Measurements from ENCODE around the gene ITPR1. TPM values are rescaled to one million over a fixed set of nuclear protein-coding genes. Genes with fewer than 3 reads are reported as not detected.
A peak's percentile ranks its signal among the peaks of the same experiment; 100 is the strongest.

Gene ITPR1
- total and polyA plus RNA-seq, 2 experiments from 2014 or later = 1.4 to 2.5 TPM

- Histone ChIP-seq H3F3A (ENCODE audit: insufficient read depth) (no peaks in the 10 kb centered on the region), H3K79me2 (ENCODE audit: insufficient read depth) (no peaks in the 10 kb centered on the region), H3K36me3 (ENCODE audit: low read depth) (no peaks in the 10 kb centered on the region), H3K27ac (no peak overlapping the region), H3K27me3 (replicated peaks; ENCODE audit: insufficient read depth) (no peaks in the 10 kb centered on the region), H3K9ac (no peak overlapping the region), H2AFZ (no peak overlapping the region; the same call in 1 of the 2 replicates), H3K4me3 (no peak overlapping the region), H3K9me2 (ENCODE audit: insufficient read depth) (no peaks in the 10 kb centered on the region), H3K4me2 (ENCODE audit: unreplicated experiment) (no peak overlapping the region), H4K20me1 (ENCODE audit: insufficient read depth) (no peaks in the 10 kb centered on the region), H3K4me1 (ENCODE audit: insufficient read depth) (peaks cover 3% of the 10 kb centered on the region; the same call in 1 of the 2 replicates), H3K9me3 (ENCODE audit: low read depth) (no peaks in the 10 kb centered on the region)
- no peak for TF ChIP-seq EZH2 (IDR thresholded peaks at IDR 0.05; ENCODE audit: insufficient read depth, poor library complexity, severe bottlenecking)
- no peak for TF ChIP-seq EZH2phosphoT487 (IDR thresholded peaks at IDR 0.05; ENCODE audit: insufficient read depth, low read depth)
- DNase-seq = peak; percentile 89
- in situ Hi-C loops (cut with MboI) = no loop called here
- WGBS, 2 experiments (ENCODE audit: low coverage in 1 of 2, low lambda C conversion rate in 2 of 2, missing lambda C conversion rate in 2 of 2) = 21 to 31% methylated on average over 6 of the region's 6 CpGs
These were observed 162.9 kb downstream of the ITPR1 start for GRCh38 chr3:4656059-4656458.

DNA sequence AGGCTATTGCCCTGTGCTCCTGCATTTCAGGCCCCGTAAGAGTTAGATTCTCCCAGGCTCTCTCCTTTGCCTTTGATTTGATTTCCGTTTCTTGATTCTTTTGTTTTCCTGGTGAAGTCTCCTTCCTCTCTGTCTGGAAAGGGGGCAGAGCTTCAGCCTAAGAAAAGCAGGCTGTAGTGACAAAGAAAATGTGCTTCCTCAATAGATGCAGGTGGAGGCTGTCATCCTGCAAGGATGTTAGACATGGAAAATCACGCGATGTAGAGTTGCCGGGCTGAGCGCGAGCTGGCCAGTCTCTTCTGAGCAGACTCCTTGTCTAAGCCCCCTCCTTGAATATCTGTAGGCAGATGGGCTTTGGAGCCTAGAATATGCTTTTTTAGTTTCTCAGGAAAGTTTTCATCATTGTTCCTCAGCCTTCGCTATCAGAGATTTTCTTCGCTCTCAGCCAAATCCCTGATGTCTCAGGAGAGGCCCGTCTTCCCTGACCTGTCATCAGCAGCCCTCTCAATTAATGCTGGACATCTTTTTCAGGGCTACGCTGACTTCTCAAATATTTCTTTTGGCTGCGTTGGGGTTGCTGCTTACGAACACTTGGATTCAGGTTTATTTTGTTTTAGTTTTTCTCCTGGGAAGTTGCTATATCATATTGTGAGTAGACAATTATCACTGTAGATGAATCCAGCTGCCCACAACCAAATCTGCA is 163.6 kb downstream of the ITPR1 start:
- no peaks in the 10 kb centered on the region for H3K9me2 ChIP-seq (ENCODE audit: insufficient read depth)
- H3K9ac ChIP-seq = no peak overlapping the region
- no peak overlapping the region for H2AFZ ChIP-seq
- no peaks in the 10 kb centered on the region for H3K79me2 ChIP-seq (ENCODE audit: insufficient read depth)
- H3K36me3 ChIP-seq (ENCODE audit: low read depth) = no peaks in the 10 kb centered on the region
- no peak overlapping the region for H3K4me2 ChIP-seq (ENCODE audit: unreplicated experiment)
- peaks cover 3% of the 10 kb centered on the region; the same call in 1 of the 2 replicates for H3K4me1 ChIP-seq (ENCODE audit: insufficient read depth)
- H4K20me1 ChIP-seq (ENCODE audit: insufficient read depth) = no peaks in the 10 kb centered on the region
- no peaks in the 10 kb centered on the region for H3F3A ChIP-seq (ENCODE audit: insufficient read depth)
- H3K27ac ChIP-seq = no peak overlapping the region
- DNase-seq = no peak
- H3K27me3 ChIP-seq (replicated peaks; ENCODE audit: insufficient read depth) = no peaks in the 10 kb centered on the region
- TF ChIP-seq EZH2 (IDR thresholded peaks at IDR 0.05; ENCODE audit: insufficient read depth, poor library complexity, severe bottlenecking) (no peak), EZH2phosphoT487 (IDR thresholded peaks at IDR 0.05; ENCODE audit: insufficient read depth, low read depth) (no peak)
- in situ Hi-C loops (cut with MboI) = no loop called here
- H3K9me3 ChIP-seq (ENCODE audit: low read depth) = no peaks in the 10 kb centered on the region
- 84 to 86% methylated on average over 13 of the region's 13 CpGs for whole genome bisulfite sequencing, 2 experiments (ENCODE audit: low coverage in 1 of 2, low lambda C conversion rate in 2 of 2, missing lambda C conversion rate in 2 of 2)
- no peak overlapping the region for H3K4me3 ChIP-seq

DNA sequence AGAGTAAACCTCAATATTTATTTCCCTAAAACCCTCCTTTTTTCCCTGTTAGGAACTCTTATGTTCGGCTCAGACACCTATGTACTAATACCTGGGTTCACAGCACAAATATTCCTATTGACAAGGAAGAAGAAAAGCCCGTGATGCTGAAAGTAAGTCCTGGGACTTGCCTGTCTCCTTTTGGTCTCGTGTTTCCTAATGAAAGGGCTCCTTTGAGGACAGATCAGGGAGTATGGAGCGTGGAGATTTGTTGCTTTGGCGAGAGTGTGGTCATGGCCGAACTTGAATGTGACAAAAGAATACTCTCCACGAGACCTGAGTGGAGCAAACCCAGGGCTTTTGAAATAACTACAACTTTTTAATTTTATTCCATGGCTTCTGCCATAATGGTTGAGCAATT is 167.8 kb downstream of the ITPR1 start:
- H2AFZ ChIP-seq = no peak overlapping the region
- in situ Hi-C loops (cut with MboI) = no loop called here
- 72 to 77% methylated on average over 7 of the region's 7 CpGs for WGBS, 2 experiments (ENCODE audit: low coverage in 1 of 2, low lambda C conversion rate in 2 of 2, missing lambda C conversion rate in 2 of 2)
- no peaks in the 10 kb centered on the region for H4K20me1 ChIP-seq (ENCODE audit: insufficient read depth)
- H3K9me2 ChIP-seq (ENCODE audit: insufficient read depth) = no peaks in the 10 kb centered on the region
- H3K4me1 ChIP-seq (ENCODE audit: insufficient read depth) = peaks cover 3% of the 10 kb centered on the region; the same call in 1 of the 2 replicates
- no peaks in the 10 kb centered on the region for H3K9me3 ChIP-seq (ENCODE audit: low read depth)
- no peak overlapping the region for H3K4me3 ChIP-seq
- no peak overlapping the region for H3K9ac ChIP-seq
- no peak overlapping the region for H3K27ac ChIP-seq
- TF ChIP-seq EZH2phosphoT487 (IDR thresholded peaks at IDR 0.05; ENCODE audit: insufficient read depth, low read depth) (no peak), EZH2 (IDR thresholded peaks at IDR 0.05; ENCODE audit: insufficient read depth, poor library complexity, severe bottlenecking) (no peak)
- DNase-seq = no peak
- H3K4me2 ChIP-seq (ENCODE audit: unreplicated experiment) = no peak overlapping the region
- H3F3A ChIP-seq (ENCODE audit: insufficient read depth) = no peaks in the 10 kb centered on the region
- H3K79me2 ChIP-seq (ENCODE audit: insufficient read depth) = no peaks in the 10 kb centered on the region
- H3K36me3 ChIP-seq (ENCODE audit: low read depth) = no peaks in the 10 kb centered on the region
- no peaks in the 10 kb centered on the region for H3K27me3 ChIP-seq (replicated peaks; ENCODE audit: insufficient read depth)

DNA sequence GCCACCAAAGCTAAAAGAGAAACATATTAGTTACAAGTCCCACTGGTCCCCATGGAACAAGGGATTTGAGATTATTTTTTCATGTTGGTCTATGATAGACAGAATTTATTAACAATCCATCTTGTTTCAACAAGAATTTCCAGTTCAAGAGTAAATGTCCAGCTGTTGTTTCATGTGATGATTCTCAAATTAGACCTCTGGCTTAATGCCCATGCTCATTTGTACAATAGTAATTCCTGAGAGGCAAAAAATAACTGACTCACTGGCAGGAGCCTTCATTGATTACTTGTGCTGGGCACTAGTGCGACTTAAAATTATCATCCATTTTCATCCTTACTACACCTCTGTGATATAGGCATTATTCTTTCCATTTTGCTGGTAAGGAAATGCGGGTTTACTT is 171.3 kb downstream of the ITPR1 start:
- no peak overlapping the region for H2AFZ ChIP-seq
- no peak for DNase-seq
- H3K27ac ChIP-seq = no peak overlapping the region
- H3K79me2 ChIP-seq (ENCODE audit: insufficient read depth) = no peaks in the 10 kb centered on the region
- H4K20me1 ChIP-seq (ENCODE audit: insufficient read depth) = no peaks in the 10 kb centered on the region
- H3K4me3 ChIP-seq = no peak overlapping the region
- 70 to 86% methylated on average over 2 of the region's 2 CpGs for WGBS, 2 experiments (ENCODE audit: low coverage in 1 of 2, low lambda C conversion rate in 2 of 2, missing lambda C conversion rate in 2 of 2)
- H3K9me2 ChIP-seq (ENCODE audit: insufficient read depth) = no peaks in the 10 kb centered on the region
- no peak overlapping the region for H3K4me2 ChIP-seq (ENCODE audit: unreplicated experiment)
- in situ Hi-C loops (cut with MboI) = no loop called here
- no peaks in the 10 kb centered on the region for H3K27me3 ChIP-seq (replicated peaks; ENCODE audit: insufficient read depth)
- H3F3A ChIP-seq (ENCODE audit: insufficient read depth) = no peaks in the 10 kb centered on the region
- H3K9me3 ChIP-seq (ENCODE audit: low read depth) = no peaks in the 10 kb centered on the region
- no peaks in the 10 kb centered on the region for H3K4me1 ChIP-seq (ENCODE audit: insufficient read depth)
- no peak overlapping the region for H3K9ac ChIP-seq
- TF ChIP-seq EZH2 (IDR thresholded peaks at IDR 0.05; ENCODE audit: insufficient read depth, poor library complexity, severe bottlenecking) (no peak), EZH2phosphoT487 (IDR thresholded peaks at IDR 0.05; ENCODE audit: insufficient read depth, low read depth) (no peak)
- no peaks in the 10 kb centered on the region for H3K36me3 ChIP-seq (ENCODE audit: low read depth)
